Hepatocyte (in vitro differentiated cells): ENCODE results near the gene ZBED1.

ENCODE experiments used
- CTCF ChIP-seq: fragments of 200-600 bp; sonication (generic); IDR thresholded peaks from 2 replicates; pipeline ENCODE4 v1.5.1; 2016; ENCODE audit warnings: antibody characterized with exemption, mild to moderate bottlenecking; ENCODE audit not compliant: poor library complexity
- EZH2 ChIP-seq: fragments of 200-600 bp; sonication (generic); IDR thresholded peaks from 2 replicates; pipeline ENCODE4 v1.6.1; 2016; ENCODE audit warnings: antibody characterized with exemption, mild to moderate bottlenecking, borderline replicate concordance

DNA sequence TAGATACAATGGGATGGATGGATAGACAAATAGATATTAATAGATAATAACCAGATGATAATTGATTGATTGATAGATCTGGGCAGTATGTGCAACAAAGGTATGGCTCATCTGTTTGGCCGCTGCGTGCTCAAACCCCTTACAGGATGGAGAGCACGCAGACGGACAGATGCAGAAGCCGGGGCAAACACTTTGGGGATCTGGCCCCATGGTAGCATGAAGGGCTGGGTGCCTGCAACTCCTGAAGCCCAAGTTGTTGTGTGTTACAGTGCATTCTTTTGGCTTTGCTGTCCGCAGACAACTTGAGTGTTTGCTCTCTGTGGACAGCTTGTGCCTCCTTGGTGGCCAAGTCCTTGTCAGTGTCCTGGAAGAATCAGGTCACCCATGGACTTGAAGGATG, 10.6 kb upstream of the ZBED1 start:
- TF ChIP-seq CTCF (no peak), EZH2 (no peak)
